ENCODE results near the gene PDIA6.

DNA sequence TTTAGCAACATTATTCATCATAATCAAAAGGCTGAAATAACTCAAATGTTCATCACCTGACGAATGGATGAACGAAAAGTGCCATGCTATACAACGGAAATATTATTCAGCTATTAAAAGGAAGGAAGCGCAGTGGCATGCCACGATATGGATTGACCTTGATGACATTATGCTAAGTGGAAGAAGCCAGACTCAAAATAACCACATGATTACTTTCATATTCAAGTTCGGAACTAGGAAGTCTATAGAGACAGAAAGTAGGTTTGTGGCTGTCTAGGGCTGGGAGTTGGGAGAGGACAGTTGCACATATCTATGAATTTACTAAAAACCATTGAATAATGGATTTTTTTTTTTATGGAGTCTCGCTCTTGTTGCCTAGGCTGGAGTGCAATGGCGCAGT lies 13.4 kb upstream of the PDIA6 start:
- TF ChIP-seq, protein P1, sequence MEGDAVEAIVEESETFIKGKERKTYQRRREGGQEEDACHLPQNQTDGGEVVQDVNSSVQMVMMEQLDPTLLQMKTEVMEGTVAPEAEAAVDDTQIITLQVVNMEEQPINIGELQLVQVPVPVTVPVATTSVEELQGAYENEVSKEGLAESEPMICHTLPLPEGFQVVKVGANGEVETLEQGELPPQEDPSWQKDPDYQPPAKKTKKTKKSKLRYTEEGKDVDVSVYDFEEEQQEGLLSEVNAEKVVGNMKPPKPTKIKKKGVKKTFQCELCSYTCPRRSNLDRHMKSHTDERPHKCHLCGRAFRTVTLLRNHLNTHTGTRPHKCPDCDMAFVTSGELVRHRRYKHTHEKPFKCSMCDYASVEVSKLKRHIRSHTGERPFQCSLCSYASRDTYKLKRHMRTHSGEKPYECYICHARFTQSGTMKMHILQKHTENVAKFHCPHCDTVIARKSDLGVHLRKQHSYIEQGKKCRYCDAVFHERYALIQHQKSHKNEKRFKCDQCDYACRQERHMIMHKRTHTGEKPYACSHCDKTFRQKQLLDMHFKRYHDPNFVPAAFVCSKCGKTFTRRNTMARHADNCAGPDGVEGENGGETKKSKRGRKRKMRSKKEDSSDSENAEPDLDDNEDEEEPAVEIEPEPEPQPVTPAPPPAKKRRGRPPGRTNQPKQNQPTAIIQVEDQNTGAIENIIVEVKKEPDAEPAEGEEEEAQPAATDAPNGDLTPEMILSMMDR (IDR thresholded peaks at IDR 0.05; ENCODE audit: insufficient read depth, low read depth, low read length) = no peak
- TF ChIP-seq EZH2 (IDR thresholded peaks at IDR 0.05; ENCODE audit: insufficient read depth, low read length) = no peak

Data from astrocyte (in vitro differentiated cells and primary cell).